ENCODE results near the gene NACC2.

NACC2 gene

DNA sequence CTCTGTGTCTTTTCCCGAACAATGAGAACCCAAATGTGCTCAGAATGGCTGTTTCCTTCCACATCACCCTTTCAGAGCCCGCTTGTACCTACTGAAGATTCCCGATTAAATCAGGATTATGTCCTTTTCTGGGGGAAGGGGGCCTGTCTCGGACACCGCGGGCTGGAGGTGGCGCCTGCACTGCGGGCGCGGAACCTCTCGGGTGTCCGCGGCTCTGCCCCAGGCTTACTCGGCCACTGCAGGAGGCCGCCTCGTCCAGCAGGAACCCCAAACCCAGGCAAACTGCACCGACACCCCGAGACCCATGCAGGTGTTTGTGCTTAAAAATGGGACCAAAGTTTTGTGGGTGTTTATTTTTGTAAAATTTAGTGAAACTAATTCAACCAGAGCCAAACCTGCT is 32.2 kb upstream of the NACC2 start:
- DNase-seq (ENCODE audit: low read depth), result no peak
- no peak overlapping the region for H3K4me3 ChIP-seq (ENCODE audit: control insufficient read depth, low read depth, low read length)
- TF ChIP-seq, protein P1, sequence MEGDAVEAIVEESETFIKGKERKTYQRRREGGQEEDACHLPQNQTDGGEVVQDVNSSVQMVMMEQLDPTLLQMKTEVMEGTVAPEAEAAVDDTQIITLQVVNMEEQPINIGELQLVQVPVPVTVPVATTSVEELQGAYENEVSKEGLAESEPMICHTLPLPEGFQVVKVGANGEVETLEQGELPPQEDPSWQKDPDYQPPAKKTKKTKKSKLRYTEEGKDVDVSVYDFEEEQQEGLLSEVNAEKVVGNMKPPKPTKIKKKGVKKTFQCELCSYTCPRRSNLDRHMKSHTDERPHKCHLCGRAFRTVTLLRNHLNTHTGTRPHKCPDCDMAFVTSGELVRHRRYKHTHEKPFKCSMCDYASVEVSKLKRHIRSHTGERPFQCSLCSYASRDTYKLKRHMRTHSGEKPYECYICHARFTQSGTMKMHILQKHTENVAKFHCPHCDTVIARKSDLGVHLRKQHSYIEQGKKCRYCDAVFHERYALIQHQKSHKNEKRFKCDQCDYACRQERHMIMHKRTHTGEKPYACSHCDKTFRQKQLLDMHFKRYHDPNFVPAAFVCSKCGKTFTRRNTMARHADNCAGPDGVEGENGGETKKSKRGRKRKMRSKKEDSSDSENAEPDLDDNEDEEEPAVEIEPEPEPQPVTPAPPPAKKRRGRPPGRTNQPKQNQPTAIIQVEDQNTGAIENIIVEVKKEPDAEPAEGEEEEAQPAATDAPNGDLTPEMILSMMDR (IDR thresholded peaks at IDR 0.05; ENCODE audit: control insufficient read depth, insufficient read depth, low read depth, low read length, missing control alignments), result no peak

DNA sequence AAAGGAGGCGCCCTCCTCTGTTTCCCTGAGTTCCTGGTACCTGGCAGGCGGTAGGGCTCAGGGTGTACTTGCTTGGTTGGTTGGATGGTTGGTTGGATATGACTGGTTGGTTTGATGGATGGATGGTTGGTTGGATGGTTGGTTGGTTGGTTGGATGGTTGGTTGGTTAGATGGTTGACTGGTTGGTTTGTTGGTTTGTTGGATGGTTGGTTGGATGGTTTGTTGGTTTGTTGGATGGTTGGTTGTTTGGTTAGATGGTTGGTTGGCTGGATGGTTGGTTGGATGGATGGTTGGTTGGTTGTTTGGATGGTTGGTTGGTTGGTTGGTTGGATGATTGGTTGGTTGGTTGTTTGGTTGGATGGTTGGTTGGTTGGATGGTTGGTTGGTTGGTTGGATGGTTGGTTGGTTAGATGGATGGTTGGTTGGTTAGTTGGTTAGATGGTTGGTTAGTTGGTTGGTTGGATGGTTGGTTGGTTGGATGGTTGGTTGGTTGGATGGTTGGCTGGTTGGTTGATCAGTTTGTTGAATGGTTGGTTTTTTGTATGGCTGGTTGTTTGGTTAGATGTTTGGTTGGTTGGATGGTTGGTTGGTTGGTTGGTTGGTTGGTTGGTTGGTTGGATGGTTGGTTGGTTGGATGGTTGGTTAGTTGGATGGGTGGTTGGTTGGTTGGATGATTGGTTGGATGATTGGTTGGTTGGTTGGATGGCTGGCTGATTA is 30.0 kb upstream of the NACC2 start:
- TF ChIP-seq, protein P1 (IDR thresholded peaks at IDR 0.05; ENCODE audit: control insufficient read depth, insufficient read depth, low read depth, low read length, missing control alignments), result no peak
- no peak overlapping the region for H3K4me3 ChIP-seq (ENCODE audit: control insufficient read depth, low read depth, low read length)
- DNase-seq (ENCODE audit: low read depth), result no peak

DNA sequence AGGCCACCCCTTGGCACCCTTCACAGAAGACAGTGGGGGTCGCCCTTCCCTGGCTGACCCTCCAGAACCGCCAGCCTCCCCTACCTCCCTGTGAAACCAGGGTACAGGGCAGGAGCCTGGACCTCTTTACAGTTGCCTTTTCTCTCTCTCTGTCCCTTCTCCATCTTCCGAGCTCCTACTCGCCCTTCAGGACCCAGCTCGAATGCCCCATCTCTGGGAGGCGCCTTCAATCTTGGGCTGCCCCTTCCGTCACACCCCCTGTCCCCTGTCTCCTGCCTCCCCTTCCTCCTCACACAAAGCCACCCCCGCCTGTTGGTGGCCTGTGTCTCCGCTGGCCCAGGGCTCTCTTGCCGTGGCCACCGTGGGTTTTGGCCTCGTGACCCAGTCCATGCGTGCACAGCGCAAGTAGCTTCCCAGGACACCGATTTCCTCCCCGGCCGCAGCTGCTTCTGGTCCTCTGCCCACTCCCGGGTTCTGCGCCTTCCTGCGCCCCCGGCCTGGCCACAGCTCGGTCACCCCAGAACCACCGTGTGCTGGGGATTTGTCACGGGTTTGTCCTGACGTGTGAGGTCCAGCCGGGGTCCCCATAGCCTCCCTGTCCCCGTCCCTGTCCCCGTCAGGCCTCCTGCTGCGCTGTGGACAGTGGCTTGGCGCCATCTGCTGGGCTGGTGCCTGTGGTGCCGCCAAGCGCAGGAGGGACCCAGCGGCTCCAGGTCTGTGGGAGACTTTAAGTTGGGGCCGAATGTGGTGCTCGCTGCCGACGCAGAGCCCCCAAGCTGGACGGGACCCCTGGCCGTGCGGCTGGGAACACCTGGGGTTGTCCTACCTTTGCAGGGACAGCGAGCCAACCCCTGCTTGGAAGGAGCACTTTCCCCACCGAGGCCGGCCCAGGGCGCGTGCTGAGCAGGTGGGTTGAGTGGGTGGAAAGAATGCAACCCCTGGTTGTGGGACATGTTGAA is 27.6 kb upstream of the NACC2 start:
- TF ChIP-seq, protein P1 (IDR thresholded peaks at IDR 0.05; ENCODE audit: control insufficient read depth, insufficient read depth, low read depth, low read length, missing control alignments), result peak; percentile 99
- H3K4me3 ChIP-seq (ENCODE audit: control insufficient read depth, low read depth, low read length), result peak overlapping the region; percentile 25
- DNase-seq (ENCODE audit: low read depth), result no peak

DNA sequence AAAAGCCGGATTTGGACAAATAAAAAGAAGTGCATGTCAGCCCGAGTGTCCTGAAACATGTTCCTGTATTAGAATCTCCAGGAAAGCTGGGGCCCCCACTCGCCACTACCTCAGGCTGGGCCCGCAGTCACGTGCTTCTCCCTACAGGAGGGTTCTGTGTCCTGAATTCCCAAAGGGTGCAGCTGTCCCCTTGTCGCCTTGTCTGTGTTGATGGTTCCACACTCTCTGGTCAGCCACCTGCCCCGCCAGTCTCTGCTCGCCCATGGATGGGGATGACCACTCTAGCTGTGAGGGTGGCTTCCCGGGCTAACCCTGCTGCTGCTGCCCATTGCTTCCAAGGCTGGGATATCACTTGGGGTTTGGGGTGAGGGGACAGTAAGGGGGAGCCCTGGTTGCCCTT is 26.7 kb upstream of the NACC2 start:
- no peak overlapping the region for H3K4me3 ChIP-seq (ENCODE audit: control insufficient read depth, low read depth, low read length)
- TF ChIP-seq, protein P1 (IDR thresholded peaks at IDR 0.05; ENCODE audit: control insufficient read depth, insufficient read depth, low read depth, low read length, missing control alignments), result no peak
- DNase-seq (ENCODE audit: low read depth), result no peak

DNA sequence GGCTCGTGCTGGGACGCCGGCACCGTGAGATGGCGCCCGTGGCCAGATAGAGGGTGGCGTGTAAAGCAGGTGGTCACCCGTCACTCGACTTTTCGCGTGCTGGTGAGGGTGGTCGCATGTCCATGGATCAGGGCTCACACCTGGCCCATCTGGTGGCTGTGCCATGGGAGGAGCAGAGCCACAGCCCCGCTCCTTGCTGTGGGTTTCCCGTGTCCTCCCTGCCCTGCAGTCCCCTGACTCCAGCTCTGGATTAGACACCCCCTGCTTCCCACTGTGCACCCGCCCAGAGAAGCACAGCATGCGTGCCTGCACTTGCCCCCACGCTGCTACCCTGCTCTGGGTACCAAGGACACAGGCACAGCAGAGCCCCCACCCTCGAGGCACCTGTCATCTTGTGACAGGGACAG is 25.4 kb upstream of the NACC2 start:
- TF ChIP-seq, protein P1 (IDR thresholded peaks at IDR 0.05; ENCODE audit: control insufficient read depth, insufficient read depth, low read depth, low read length, missing control alignments), result no peak
- no peak for DNase-seq (ENCODE audit: low read depth)
- H3K4me3 ChIP-seq (ENCODE audit: control insufficient read depth, low read depth, low read length), result no peak overlapping the region

DNA sequence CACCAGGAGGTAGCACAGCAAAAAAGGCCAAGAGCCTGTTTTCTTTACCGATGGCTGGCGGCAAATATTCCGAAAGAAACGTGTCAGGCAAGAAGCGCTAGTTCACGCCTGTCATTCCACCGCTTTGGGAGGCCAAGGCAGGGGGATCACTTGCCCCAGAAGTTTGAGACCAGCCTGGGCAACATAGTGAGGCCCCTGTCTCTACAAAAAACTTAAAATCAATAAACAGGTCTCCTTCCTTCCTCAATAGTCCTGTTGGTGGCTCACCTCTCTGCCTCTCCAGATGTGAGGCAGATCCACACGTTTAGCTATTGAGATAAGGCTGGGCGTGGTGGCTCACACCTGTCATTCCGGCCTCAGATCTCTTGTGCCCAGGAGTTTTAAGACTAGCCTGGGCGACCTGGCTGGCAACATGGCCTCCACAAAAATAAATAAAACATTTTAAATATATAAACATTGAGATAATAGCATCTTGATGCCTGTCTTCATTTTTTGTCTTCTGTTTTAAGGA is 24.8 kb upstream of the NACC2 start:
- peak overlapping the region; percentile 56 for H3K4me3 ChIP-seq (ENCODE audit: control insufficient read depth, low read depth, low read length)
- DNase-seq (ENCODE audit: low read depth), result no peak
- TF ChIP-seq, protein P1 (IDR thresholded peaks at IDR 0.05; ENCODE audit: control insufficient read depth, insufficient read depth, low read depth, low read length, missing control alignments), result no peak
